GM12878 (cell line): ENCODE data around the gene HIVEP3. TPM values are rescaled to one million over a fixed set of nuclear protein-coding genes. Genes with fewer than 3 reads are reported as not detected.

Source experiments
- ATAC-seq: fragments of 200-7000 bp; cut with Tn5 transposase; 3 replicates; pipeline ENCODE4 v1.9.1; 2020; ENCODE audit warnings: mild to moderate bottlenecking, moderate library complexity
- BruUV-seq: library from RNA; stranded (reverse); fragments of 400-500 nt; replicated peaks from 2 replicates; lab custom pipeline; 2021; lab: Mats Ljungman, UMichigan
- CTCF ChIA-PET: fragments of 300-600 bp; sonication (Branson Sonifier 250); formaldehyde crosslinking; extraction: SDS; loops from one replicate; lab custom pipeline; 2021; ENCODE audit warnings: inconsistent platforms; lab: Yijun Ruan, JAX
- POLR2A ChIA-PET: fragments of 350-600 bp; formaldehyde crosslinking; extraction: SDS; loops from one replicate; lab custom pipeline; 2021; ENCODE audit warnings: inconsistent platforms; lab: Charles Lee
- RAD21 ChIA-PET: fragments of 300-600 bp; sonication (Branson Sonifier 250); formaldehyde crosslinking; loops from one replicate; lab custom pipeline; 2023; ENCODE audit warnings: antibody characterized with exemption; ENCODE audit not compliant: unreplicated experiment; lab: Charles Lee
- SMC1A ChIA-PET: fragments of 300-600 bp; sonication (Branson Sonifier 250); formaldehyde crosslinking; loops from one replicate; lab custom pipeline; 2023; ENCODE audit not compliant: unreplicated experiment, uncharacterized antibody; lab: Charles Lee
- DNase-seq: peaks from one replicate; pipeline ENCODE4 v3.0.0-alpha.2; 2011; ENCODE audit warnings: low read depth, low spot score
- FAIRE-seq: peaks from 3 replicates; lab custom pipeline; 2011; peaks lifted over from hg19 to GRCh38; lab: Jason Lieb, UNC
- H2AFZ ChIP-seq: 2 replicates; pipeline ENCODE4 v1.6.0; 2011; ENCODE audit warnings: low read depth, low read length, control low read depth; ENCODE audit not compliant: control insufficient read depth
- H3K27ac ChIP-seq: 2 replicates; pipeline ENCODE4 v1.5.1; 2011; ENCODE audit warnings: control low read depth; ENCODE audit not compliant: control insufficient read depth, insufficient read depth
- H3K27me3 ChIP-seq, 2 experiments: replicated peaks in 1 of 2; 2 replicates each; pipeline versions ENCODE4 v1.6.0 to v1.6.1; 2011; ENCODE audit warnings: low read length in 1 of 2; ENCODE audit not compliant: control insufficient read depth in 2 of 2, insufficient read depth in 2 of 2
- H3K36me3 ChIP-seq, 2 experiments: 2 replicates each; pipeline ENCODE4 v1.5.1; 2011; ENCODE audit warnings: low read length in 1 of 2; ENCODE audit not compliant: control insufficient read depth in 2 of 2, insufficient read depth in 2 of 2
- H3K4me1 ChIP-seq: 2 replicates; pipeline ENCODE4 v1.6.1; 2011; ENCODE audit warnings: mild to moderate bottlenecking, low read length, moderate library complexity, mixed read lengths; ENCODE audit not compliant: control insufficient read depth, insufficient read depth
- H3K4me2 ChIP-seq: 2 replicates; pipeline ENCODE4 v1.6.0; 2011; ENCODE audit warnings: control low read depth; ENCODE audit not compliant: control insufficient read depth, insufficient read depth
- H3K4me3 ChIP-seq: fragments of 200-600 bp; sonication (generic); 2 replicates; pipeline ENCODE4 v1.5.1; 2016
- H3K79me2 ChIP-seq: 2 replicates; pipeline ENCODE4 v1.6.0; 2011; ENCODE audit warnings: low read length; ENCODE audit not compliant: control insufficient read depth, insufficient read depth
- H3K9ac ChIP-seq: 2 replicates; pipeline ENCODE4 v1.8.0; 2011; ENCODE audit warnings: low read length, control low read depth, mixed read lengths; ENCODE audit not compliant: control insufficient read depth, insufficient read depth
- H3K9me3 ChIP-seq: replicated peaks from 3 replicates; pipeline ENCODE4 v1.5.1; 2011; ENCODE audit warnings: mild to moderate bottlenecking, low read length; ENCODE audit not compliant: control insufficient read depth, insufficient read depth
- H4K20me1 ChIP-seq: 2 replicates; pipeline ENCODE4 v1.6.0; 2011; ENCODE audit not compliant: control insufficient read depth, insufficient read depth
- ASH2L ChIP-seq: fragments of 300-600, 200-600 bp; sonication (generic); IDR thresholded peaks from 2 replicates; pipeline ENCODE4 v1.6.1; 2017; ENCODE audit warnings: low read depth, mild to moderate bottlenecking, borderline replicate concordance
- BHLHE40 ChIP-seq, 2 experiments: fragments of 450-650 bp in 1 of 2; IDR thresholded peaks; 2 replicates each; pipeline ENCODE4 v1.6.1; 2011 to 2017; ENCODE audit warnings: low read depth in 2 of 2, borderline replicate concordance in 1 of 2, improper control_type of control experiment in 1 of 2, low read length in 1 of 2, mild to moderate bottlenecking in 1 of 2
- HDAC2 ChIP-seq: fragments of 200-600 bp; sonication (generic); IDR thresholded peaks from 2 replicates; pipeline ENCODE4 v1.6.1; 2017
- KDM1A ChIP-seq: fragments of 200-600 bp; sonication (generic); IDR thresholded peaks from 2 replicates; pipeline ENCODE4 v1.6.1; 2016; ENCODE audit warnings: borderline replicate concordance
- PAX8 ChIP-seq: fragments of 450-650 bp; IDR thresholded peaks from 2 replicates; pipeline ENCODE4 v1.6.1; 2017; ENCODE audit warnings: mild to moderate bottlenecking, moderate library complexity
- YY1 ChIP-seq: IDR thresholded peaks from 2 replicates; pipeline ENCODE4 v1.6.1; 2011; ENCODE audit warnings: low read depth, mild to moderate bottlenecking, low read length
- WGBS: methylation state at CpG from one replicate; pipeline ENCODE4 v1.1.6; 2016; ENCODE audit warnings: low lambda C conversion rate; ENCODE audit not compliant: insufficient replicate concordance, insufficient coverage; ENCODE audit errors: missing lambda C conversion rate; 5-methylcytosine and 5-hydroxymethylcytosine counted together
- in situ Hi-C: fragments of 300-500 bp; cut with MboI; formaldehyde crosslinking; loops from 9 replicates; pipeline ENCODE4 v1.14.3; 2018; ENCODE audit warnings: mixed read lengths
- intact Hi-C: fragments of 100-400 bp; cut with micrococcal nuclease; formaldehyde crosslinking; loops from one replicate; pipeline ENCODE4 v1.14.2; 2022; ENCODE audit not compliant: unreplicated experiment
- polyA plus RNA-seq, 11 experiments: library from polyadenylated mRNA; depleted of rRNA in 4 of 11; unstranded in 6 of 11; stranded (reverse) in 5 of 11; fragments of >200 nt; fragmentation: Nextera tagmentation in 4 of 11; fragmentation: Illumina TruSeq in 1 of 11; extraction: Ambion mirVana in 4 of 11; extraction: Trizol in 1 of 11; gene quantifications; 1 replicate in 1 of 11; 2 replicates in 10 of 11; pipeline versions ENCODE4 v1.2.1 to v1.2.3, GENCODE V29; 2011 to 2016; ENCODE audit warnings: inconsistent platforms in 2 of 11, missing spikeins in 2 of 11, low read depth in 1 of 11
- total RNA-seq, 4 experiments: library from RNA; depleted of rRNA in 3 of 4; stranded (reverse); fragments of >200 nt in 3 of 4; fragmentation: Illumina TruSeq in 1 of 4; extraction: Trizol in 1 of 4; gene quantifications; 2 replicates each; pipeline versions ENCODE4 v1.2.1 to v1.2.3, GENCODE V29; 2013 to 2021

The HIVEP3 gene
- total and polyA plus RNA-seq, 10 of the 15 experiments (the other 5 are each of a cell fraction or from before 2014, with no cell fraction given): 1.8 to 13.6 (median 3.8) TPM

DNA sequence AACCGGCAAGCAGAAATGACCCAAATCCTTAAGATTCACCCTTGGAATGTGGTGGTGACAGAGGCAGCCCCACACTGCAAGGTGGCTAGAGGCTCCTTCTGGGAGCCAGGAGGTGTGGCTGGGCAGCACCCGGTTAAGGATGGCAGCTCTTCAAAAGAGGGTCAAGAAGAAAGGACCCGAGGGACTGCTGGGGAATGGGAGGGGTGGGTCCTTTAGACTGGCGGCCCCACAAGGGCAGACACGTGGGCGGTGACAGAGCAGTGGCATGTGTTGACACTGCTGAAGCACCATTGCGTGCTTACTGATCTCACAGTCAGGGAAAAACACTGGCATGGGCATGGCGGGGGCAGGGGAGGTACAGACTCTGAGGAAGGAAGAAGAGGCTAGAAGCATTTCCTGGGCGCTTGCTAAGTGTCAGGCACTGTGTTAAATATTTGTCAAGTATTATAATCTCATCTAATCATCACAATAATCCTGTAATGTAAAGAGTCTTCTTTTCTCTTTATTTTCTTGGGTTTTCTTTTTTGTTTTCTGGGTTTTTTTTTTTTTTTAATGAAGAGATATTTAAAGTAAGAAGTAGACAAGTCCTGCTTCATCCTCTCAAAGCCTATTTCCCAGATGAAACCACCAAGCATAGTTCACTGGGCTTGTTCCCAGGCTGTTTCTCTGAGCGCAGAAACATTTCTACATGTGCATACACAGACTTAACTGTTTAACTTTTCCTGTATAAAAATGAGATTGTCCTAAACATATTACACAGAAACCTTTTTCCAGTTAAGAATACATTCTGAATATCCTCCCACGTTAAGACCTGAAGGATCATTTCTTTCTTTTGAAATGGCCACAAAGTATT is 268.5 kb downstream of the HIVEP3 start:
- TF ChIP-seq YY1 (no peak), BHLHE40 (IDR thresholded peaks at IDR 0.05; ENCODE audit: borderline replicate concordance in 1 of 2, low read depth in 2 of 2, low read length in 1 of 2) (no peak), KDM1A (no peak), HDAC2 (no peak), PAX8 (no peak), ASH2L (no peak)
- Histone ChIP-seq H3K4me1 (no peaks in the 10 kb centered on the region), H2AFZ (no peak overlapping the region), H3K4me2 (no peak overlapping the region), H3K9ac (no peak overlapping the region), H3K36me3 (no peaks in the 10 kb centered on the region; a peak in 1 of 4 replicates), H3K27ac (no peak overlapping the region), H3K9me3 (no peaks in the 10 kb centered on the region), H3K79me2 (peaks cover 2% of the 10 kb centered on the region), H3K4me3 (no peak overlapping the region), H4K20me1 (no peaks in the 10 kb centered on the region), H3K27me3 (no peaks in the 10 kb centered on the region)
- ATAC-seq (no peak), DNase-seq (no peak), FAIRE-seq (no peak)
- ChIA-PET SMC1A (interaction anchor here (1.0 to 10.9 kb wide), 4 partner anchors 13 to 74 kb away, joined by 3 to 126 read pairs (median 13); no protein-coding TSS in a partner anchor), RAD21 (interaction anchor here (2.7 kb wide), 1 partner anchor 27 kb away, joined by 8 read pairs; no protein-coding TSS in a partner anchor), CTCF (interaction anchor here (0.9 to 1.4 kb wide), 2 partner anchors 8 to 14 kb away, joined by 3 to 5 read pairs; no protein-coding TSS in a partner anchor), POLR2A (interaction anchor here (1.5 kb wide), 1 partner anchor 23 kb away, joined by 6 read pairs; no protein-coding TSS in a partner anchor)
- intact Hi-C loops: no loop called here
- no TSS peak for BruUV-seq
- 48% methylated on average over 11 of the region's 11 CpGs for WGBS
- in situ Hi-C loops: no loop called here
